Stimulated activated CD4-positive, alpha-beta T cell treated with anti-CD3 and anti-CD28 coated beads, Interleukin-2, amount 100 ng/mL, for 48 hours (primary cell): ENCODE data around the gene ZBTB46.

Experiments
- DNase-seq, 2 donors: peaks; one replicate each; pipeline ENCODE4 v3.0.0-alpha.2; 2020

Gene ZBTB46

GRCh38 chr20:63702036-63702665 lies 128.9 kb downstream of the ZBTB46 start:
- no peak for DNase-seq

DNA sequence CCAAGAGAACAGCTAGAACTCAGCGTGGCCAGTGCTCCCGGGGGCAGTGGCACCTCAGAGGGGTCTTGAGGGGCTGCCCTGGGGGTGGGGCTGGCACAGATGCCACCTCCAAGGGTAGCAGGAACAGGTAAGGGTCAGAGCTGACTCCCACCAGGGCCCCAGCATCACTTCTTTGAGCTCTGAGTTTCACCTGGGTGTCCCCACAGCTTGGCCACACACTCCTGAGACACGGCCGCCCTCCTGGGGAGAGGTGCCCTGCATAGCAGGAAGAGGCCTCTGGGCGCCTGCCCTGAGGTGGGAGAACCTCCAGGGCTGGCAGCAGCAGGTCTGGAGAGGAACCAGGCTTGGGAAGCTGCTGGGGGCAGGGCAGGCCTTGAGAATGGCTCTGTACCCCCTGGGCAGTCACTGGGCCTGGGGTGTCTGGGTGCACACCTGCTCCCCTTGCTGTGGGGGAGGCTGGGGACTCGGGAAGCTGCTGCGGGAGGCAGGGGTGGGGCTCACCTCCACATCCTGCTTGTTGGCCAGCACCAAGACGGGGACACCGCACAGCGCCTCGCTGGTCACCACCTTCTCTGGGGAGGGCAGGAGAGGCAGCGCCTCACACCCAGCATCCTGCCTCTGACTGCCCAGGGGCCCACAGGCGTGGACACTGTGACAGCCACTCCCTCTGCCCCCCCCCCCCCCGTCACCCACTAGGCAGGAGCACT lies 129.6 kb downstream of the ZBTB46 start:
- DNase-seq, result no peak

- DNase-seq, result no peak
These were observed 130.1 kb downstream of the ZBTB46 start for GRCh38 chr20:63701051-63701328.

DNA sequence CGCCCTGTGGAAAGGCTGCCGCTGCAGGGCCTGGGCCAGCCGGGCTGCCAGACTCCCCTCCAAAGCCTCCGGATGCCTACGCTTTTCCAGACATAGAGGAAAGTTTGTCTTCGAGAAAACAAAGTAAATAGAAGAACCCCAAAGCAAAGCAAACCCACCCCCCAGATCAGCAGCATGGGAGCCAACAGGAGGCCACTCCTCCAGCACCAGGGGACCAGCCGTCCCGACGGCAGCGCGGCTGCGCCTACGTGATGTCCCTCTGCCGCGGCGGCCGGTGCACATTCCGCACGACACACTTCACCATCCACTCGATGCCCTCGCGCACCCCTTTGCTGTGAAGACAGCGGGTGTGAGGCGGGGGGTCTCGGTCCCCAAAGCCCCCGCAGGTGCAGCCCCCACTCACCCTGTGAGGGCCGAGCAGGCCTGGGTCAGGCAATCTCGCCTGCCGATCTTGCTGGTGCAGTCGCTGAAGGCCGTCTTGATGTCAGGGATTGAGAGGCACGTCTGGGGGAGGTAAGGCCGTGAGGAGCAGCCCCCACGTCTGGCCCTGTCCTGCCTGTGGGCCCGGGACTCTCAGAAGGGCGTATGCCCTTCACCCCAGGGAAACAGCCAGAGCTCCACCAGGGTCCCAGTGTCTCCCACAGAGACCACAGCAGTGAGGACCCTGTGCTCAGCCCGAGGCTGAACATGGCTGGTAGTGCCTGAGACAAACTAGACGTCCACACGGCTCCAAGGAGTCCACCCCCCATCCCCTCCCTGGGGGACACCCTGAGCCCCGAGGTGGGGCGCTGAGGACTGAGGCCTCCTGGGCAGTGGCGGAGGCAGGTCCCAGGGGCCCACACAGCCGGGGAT lies 130.6 kb downstream of the ZBTB46 start:
- no peak for DNase-seq

- DNase-seq, result no peak
These were observed 131.4 kb downstream of the ZBTB46 start for GRCh38 chr20:63699466-63700198.

DNA sequence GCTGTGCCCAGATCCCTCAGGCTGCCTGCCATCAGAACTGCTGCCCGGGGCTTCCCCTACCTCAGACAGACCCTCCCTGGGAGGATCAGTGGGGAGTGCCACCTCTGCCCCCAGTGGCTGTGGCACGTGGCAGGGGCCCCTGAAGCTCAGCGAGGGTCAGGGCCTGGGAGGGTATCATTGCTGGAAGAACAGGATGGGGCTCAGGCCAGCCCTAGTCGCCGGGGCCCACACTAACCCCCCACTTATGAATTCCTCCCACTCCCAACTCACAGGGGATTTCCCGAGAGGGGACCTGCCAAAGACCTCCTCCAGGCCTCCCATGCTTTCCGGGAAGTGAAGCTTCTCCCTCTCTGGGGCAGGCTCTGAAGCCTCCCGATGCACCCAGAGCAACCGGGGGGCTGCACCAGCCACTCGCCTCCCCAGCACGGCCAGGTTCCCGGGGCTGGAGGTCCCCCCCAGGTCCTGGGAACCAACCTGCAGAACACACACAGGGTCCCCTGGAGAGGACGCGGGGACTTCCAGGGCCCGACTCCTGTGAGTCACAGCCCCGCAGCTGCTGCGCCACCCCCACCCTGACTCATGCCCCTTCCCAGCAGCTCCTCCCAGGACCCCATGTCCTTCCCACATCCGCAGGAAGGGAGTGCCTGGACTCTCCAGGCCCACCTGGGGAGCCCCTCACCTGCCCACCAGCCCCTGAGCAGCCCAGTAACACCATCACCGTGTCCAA lies 132.2 kb downstream of the ZBTB46 start:
- DNase-seq, result peak; percentile 49 to 53

DNA sequence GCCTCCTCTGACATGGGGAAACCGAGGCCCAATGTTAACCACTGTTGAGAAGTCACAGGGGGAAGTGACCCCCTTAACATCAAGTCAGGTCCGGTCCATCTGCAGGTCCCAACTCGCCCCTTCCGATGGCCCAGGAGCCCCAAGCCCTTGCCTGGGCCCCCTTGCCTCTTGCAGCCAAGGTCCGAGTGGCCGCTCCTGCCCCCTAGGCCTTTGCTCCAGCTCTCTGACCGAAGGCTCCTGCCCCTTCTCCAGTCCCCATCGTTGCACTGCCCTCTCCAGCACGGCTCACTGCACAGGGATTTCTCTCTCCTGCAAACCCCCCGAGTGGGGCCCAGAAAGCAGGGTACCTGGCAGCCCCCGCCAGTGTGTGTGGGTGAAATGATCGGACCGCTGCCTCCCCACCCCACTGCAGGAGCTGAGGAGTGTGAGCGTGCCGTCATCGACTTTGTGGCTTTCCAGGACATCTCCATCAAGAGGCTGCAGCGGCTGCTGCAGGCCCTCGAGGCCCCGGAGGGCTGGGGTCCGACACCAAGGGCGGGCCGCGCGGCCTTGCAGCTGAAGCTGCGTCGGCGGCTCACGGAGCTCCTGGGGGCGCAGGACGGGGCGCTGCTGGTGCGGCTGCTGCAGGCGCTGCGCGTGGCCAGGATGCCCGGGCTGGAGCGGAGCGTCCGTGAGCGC lies 133.1 kb downstream of the ZBTB46 start:
- DNase-seq, result no peak

GRCh38 chr20:63697357-63697867 lies 133.7 kb downstream of the ZBTB46 start:
- no peak for DNase-seq

- no peak for DNase-seq
These were observed 134.3 kb downstream of the ZBTB46 start, which contains the start of gene TNFRSF6B for GRCh38 chr20:63696628-63697356. TSS of gene TNFRSF6B (plus strand) at chr20:63696652. CDS start at chr20:63696768, 116 bp downstream.

DNA sequence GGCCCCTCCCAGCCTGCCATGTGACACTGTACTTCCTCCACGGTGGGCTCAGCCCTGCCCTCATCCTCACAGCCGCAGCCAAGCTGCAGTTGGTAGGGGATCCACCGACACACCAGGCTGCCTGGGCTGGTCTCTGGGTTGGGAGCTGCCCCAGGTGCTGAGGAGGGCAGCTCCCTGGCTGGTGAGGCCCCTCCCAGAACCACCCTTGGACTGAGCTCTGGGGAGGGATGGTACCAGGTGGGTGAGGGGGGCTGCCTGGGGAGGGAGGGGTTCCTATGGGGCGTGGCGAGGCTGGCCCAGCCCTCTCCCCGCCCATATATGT lies 134.8 kb downstream of the ZBTB46 start:
- DNase-seq, result no peak

GRCh38 chr20:63695424-63696305 lies 135.4 kb downstream of the ZBTB46 start:
- no peak for DNase-seq

DNA sequence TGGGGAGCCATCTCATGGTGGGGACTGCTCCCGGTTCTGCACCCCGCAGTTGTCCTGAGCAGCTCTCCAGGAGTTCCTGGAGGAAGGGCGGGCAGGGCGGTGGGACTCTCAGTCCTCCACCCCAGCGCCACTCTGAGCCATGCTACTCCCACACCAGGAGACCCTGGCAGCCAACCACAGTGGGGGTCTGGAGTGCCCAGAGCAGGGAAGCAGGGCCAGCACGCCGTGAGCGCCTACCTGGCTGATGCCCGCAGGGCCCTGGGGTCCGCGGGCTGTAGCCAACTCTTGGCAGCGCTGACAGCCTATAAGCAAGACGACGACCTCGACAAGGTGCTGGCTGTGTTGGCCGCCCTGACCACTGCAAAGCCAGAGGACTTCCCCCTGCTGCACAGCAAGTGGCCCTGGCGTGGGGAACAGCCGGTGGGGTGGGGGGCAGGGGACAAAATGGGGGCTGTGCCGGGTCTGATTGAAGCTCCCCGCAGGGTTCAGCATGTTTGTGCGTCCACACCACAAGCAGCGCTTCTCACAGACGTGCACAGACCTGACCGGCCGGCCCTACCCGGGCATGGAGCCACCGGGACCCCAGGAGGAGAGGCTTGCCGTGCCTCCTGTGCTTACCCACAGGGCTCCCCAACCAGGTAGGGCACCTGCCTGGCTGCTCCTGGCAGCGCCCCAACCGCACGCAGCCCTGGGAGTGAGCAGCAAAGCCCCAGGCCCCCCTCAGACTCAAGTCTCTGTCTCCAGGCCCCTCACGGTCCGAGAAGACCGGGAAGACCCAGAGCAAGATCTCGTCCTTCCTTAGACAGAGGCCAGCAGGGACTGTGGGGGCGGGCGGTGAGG lies 136.3 kb downstream of the ZBTB46 start:
- DNase-seq, result no peak

DNA sequence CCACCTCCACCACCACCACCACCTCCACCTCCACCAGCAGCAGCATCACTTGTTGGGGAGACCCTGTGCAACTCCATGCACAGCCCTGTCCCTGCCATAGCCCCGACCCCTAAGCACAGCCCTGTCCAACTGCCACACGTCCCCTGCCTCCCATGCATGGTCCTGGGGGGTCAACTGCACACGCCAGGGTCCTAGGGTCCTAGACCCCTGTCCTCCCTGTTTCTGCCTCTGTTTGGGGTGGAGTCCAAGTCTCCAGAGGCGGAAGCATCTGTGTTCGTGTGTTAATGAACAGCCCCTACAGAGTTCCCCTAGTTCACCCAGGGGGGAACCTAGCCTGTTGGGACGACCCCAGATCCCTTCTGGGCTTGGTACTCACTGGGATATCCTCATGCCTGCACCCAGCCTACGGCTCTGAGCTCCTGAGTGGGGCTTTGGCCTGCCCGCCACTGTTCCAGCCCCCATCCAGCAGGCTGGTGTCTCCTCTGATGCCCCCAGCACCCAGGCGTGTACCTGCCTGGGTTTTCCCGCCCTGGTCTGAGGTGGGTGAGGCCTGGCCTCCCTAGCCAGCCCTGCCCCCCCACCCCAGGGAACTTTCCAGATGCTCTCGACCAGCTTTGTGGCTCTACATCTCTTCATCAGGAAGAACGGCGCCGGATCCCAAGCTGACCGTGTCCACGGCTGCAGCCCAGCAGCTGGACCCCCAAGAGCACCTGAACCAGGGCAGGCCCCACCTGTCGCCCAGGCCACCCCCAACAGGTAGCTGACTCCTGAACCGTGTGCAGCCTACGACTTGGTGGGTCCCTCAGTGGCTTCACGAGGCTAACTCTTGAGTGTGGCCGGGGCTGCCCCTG lies 137.1 kb downstream of the ZBTB46 start:
- DNase-seq, result no peak
